T-helper 17 cell (primary cell): ENCODE measurements around the gene CNNM2. TPM values are rescaled to one million over a fixed set of nuclear protein-coding genes. Genes with fewer than 3 reads are reported as not detected.
"Not testable (repeated sequence)": the region's sequence is repeated elsewhere in the genome, so short reads cannot be mapped to it uniquely, and the experiment has no call there.

ENCODE experiments used
- ATAC-seq: fragments of 150-1000 bp; cut with Tn5 transposase; 2 replicates; pipeline ENCODE4 v1.10.0; 2021; ENCODE audit warnings: mild to moderate bottlenecking, moderate library complexity
- DNase-seq, 3 donors: peaks; one replicate each; pipeline versions ENCODE4 v3.0.0 to v3.0.0-alpha.2; 2020 to 2021
- H3K9me3 ChIP-seq: one replicate; pipeline ENCODE4 v1.7.0; 2013; ENCODE audit warnings: low read length, mild to moderate bottlenecking; ENCODE audit not compliant: control insufficient read depth, poor library complexity, severe bottlenecking
- H3K27ac Mint-ChIP-seq: one replicate; pipeline ENCODE4 v1.8.0; 2022; ENCODE audit warnings: mild to moderate bottlenecking, moderate library complexity, mixed read lengths
- H3K27me3 Mint-ChIP-seq: one replicate; pipeline ENCODE4 v1.8.0; 2022; ENCODE audit warnings: mixed read lengths
- H3K36me3 Mint-ChIP-seq: one replicate; pipeline ENCODE4 v1.8.0; 2022; ENCODE audit warnings: low read depth, mixed read lengths
- H3K4me1 Mint-ChIP-seq: one replicate; pipeline ENCODE4 v1.8.0; 2022; ENCODE audit warnings: mild to moderate bottlenecking, mixed read lengths
- H3K4me3 Mint-ChIP-seq: one replicate; pipeline ENCODE4 v1.8.0; 2022; ENCODE audit warnings: mild to moderate bottlenecking, moderate library complexity, mixed read lengths
- total RNA-seq, 4 donors: library from RNA in 2 of 4; stranded (reverse) in 2 of 4; gene quantifications; one replicate each; pipeline ENCODE4 v1.2.3 and lab custom pipeline; 2022 to 2026

Gene CNNM2
- total RNA-seq, 2 donors from 2014 or later: 9.2 to 12.5 TPM

DNA sequence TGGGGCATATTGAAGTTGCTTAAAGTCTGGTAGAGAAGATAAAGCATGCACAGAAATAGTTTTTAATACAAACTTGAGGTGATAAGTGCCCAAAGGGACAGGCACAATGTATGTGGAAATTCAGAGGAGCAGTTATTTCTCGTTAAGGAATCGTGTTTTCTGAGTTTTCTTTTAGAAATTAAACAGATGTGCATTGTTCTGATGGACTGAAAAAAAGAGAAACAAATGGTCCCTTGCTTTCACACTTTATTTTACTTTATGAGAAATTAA is 45.6 kb downstream of the CNNM2 start:
- no peak for ATAC-seq
- no peaks in the 10 kb centered on the region for H3K9me3 ChIP-seq
- Mint-ChIP-seq H3K4me1 (peaks cover 2% of the 10 kb centered on the region), H3K27me3 (no peaks in the 10 kb centered on the region), H3K36me3 (peaks cover 2% of the 10 kb centered on the region), H3K27ac (no peak overlapping the region), H3K4me3 (no peak overlapping the region)
- no peak for DNase-seq

DNA sequence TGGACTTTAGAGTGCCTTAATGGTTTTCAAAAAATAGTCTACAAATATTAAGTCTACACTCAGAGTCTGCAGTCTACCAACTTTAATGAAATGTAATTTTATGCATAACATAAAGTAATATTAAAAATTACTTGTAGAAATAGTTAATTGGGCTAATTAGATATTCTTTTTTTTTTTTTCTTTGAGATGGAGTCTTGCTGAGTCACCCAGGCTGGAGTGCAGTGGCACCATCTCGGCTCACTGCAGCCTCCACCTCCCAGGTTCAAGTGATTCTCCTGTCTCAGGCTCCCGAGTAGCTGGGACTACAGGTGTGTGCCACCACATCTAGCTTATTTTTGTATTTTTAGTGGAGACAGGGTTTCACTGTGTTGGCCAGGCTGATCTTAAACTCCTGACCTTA is 46.0 kb downstream of the CNNM2 start:
- not testable (repeated sequence) for DNase-seq, H3K27ac Mint-ChIP-seq, H3K36me3 Mint-ChIP-seq, ATAC-seq, H3K4me3 Mint-ChIP-seq, H3K9me3 ChIP-seq, H3K4me1 Mint-ChIP-seq, H3K27me3 Mint-ChIP-seq

DNA sequence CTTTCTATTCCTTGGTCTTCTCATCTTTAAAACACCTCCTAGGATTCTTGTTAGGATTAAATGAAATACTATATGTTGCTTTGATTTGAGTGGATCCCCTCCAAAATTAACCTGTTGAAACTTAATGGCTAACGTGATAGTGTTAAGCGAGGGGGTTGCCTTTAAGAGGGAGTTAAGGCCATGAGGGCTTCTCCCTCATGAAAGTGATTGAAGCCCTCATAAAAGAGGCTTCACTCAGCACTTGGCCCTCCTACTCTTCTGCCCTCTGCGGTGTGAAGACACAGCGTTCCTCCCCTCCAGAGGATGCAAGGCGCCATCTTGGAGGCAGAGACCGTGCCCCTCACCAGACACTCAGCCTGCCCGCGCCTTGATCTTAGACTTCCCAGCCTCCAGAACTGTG is 46.6 kb downstream of the CNNM2 start:
- Mint-ChIP-seq H3K27ac (no peak overlapping the region), H3K27me3 (no peaks in the 10 kb centered on the region), H3K4me1 (no peaks in the 10 kb centered on the region), H3K4me3 (no peak overlapping the region), H3K36me3 (peaks cover 2% of the 10 kb centered on the region)
- H3K9me3 ChIP-seq: no peaks in the 10 kb centered on the region
- ATAC-seq (no peak), DNase-seq (no peak)

DNA sequence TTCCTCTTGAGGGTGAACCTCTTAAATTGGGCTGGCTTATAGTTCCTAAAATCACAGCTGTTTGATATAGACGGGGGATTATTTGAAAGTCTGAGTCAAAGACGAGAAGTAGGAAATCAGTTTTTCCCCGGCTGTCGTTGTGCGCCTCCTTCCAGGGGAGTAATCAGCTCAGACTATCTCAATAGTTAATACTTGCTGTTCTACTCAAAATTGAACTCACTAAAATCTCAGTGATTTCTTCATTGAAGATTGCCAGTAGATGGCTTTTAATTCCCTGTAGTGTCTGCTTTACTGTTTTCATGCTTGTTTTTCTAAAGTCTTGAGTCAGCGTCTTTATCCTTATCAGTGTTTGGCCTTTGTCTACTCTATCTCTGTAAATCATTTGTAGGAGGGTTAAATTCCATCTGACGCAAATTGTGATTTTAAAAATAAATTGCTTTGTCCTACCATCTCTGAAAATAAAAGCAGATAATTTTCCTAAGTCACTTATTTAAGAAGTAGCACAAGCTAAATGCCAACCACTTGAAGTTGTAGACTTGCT is 47.3 kb downstream of the CNNM2 start:
- ATAC-seq: no peak
- H3K27ac Mint-ChIP-seq: no peak overlapping the region
- no peaks in the 10 kb centered on the region for H3K9me3 ChIP-seq
- DNase-seq: no peak
- H3K4me1 Mint-ChIP-seq: no peaks in the 10 kb centered on the region
- H3K27me3 Mint-ChIP-seq: no peaks in the 10 kb centered on the region
- peaks cover 2% of the 10 kb centered on the region for H3K36me3 Mint-ChIP-seq
- H3K4me3 Mint-ChIP-seq: no peak overlapping the region

DNA sequence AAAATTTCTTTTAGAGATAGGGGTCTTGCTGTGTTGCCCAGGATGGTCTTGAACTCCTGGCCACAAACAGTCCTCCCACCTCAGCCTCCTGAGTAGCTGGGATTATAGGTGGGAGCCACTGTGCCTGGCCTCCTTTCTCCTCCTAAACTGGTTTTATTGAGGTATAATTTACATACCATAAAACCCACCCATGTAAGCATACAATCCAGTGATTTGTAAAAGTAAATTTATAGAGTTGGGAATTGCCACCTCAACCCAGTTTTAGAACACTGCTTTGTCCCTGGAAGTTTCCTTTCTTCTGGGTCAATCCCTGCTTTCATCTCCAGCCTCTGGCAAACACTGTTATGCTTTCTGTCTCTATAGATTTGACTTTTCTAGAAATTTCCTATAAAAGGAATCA is 49.0 kb downstream of the CNNM2 start:
- H3K4me3 Mint-ChIP-seq: no peak overlapping the region
- no peak overlapping the region for H3K27ac Mint-ChIP-seq

DNA sequence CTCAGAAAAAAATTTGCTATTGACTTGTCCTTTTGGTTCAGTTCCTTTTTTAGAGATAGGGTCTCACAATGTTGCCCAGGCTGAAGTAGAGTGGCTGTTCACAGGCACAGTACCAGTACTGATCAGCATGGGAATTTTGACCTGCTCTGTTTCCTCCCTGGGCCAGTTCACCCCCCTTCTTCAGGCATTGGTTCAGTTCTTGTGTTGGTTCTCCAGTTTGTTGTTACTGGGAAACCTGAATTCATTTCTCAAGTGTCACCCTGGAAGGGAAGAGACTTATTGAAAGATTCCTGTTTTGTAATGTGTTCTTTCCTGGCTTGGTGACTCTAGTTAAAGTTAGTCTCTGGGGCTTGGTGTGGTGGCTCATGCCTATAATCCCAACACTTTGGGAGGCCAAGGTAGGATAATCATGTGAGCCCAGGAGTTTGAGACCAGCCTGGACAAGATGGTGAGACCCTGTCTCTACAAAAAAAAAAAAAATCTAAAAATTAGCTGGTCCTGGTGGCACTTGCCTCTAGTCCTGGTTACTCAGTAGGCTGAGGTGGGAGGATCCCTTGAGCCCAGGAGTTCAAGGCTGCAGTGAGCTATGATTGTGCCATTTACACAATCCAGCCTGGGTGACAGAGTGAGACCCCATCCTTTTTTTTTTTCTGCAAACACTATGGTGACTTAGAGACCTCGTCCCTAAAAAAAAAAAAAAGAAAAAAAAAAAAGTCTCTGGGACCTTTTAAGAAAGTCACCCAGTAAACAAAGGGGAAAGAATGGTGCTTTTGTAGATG is 52.7 kb downstream of the CNNM2 start:
- H3K4me1 Mint-ChIP-seq: peaks cover 16% of the 10 kb centered on the region
- H3K9me3 ChIP-seq: no peaks in the 10 kb centered on the region
- DNase-seq: no peak
- H3K27ac Mint-ChIP-seq: no peak overlapping the region
- no peak overlapping the region for H3K4me3 Mint-ChIP-seq
- no peaks in the 10 kb centered on the region for H3K27me3 Mint-ChIP-seq
- ATAC-seq: no peak
- H3K36me3 Mint-ChIP-seq: peaks cover 4% of the 10 kb centered on the region

More for the DNA sequence above, 49.0 kb downstream of the CNNM2 start:
- no peaks in the 10 kb centered on the region for H3K27me3 Mint-ChIP-seq
- peaks cover 5% of the 10 kb centered on the region for H3K4me1 Mint-ChIP-seq
- H3K36me3 Mint-ChIP-seq: peaks cover 2% of the 10 kb centered on the region
- no peak for DNase-seq
- no peak for ATAC-seq
- no peaks in the 10 kb centered on the region for H3K9me3 ChIP-seq

DNA sequence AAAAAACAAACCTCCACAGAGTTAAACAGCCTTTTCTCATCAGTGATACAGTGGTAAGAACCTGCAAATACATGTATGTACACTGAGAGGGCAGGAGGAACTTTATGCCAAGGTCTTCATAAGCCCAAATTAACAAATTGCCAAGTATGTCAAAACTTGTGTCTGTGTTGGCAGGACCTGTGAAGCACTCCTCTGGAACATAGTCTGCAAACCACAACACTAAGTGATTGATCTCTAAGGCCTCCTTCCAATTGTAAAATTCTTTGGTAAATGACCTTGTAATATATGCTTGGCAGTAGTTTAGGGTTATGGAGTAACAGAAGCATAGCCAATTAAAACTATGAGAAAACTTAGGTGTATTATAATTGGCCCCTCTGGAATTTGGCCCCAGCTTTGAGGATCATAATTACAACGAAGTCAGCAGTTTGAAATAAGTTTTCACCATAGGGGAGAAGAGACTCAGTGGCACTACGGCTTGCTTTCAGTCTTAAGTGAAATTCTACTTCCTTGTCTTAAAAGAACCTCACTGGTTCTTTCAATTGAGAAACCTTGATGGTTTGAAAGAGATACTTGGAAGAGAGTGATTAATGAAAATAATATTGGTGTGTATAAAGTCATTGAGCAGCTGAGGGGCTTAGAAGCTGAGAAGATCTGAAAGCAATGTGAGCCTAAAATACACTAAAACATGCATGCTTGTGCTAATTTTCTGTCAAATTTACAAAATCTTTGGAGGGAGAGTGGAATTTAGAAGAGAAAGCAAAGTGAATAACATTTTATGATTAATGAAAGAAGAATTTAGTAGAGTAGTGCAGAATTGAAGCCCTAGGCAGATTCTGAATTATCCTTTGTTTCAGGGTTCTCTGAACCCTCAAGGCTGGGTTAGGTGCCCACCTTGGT is 57.6 kb downstream of the CNNM2 start:
- no peak for ATAC-seq

DNA sequence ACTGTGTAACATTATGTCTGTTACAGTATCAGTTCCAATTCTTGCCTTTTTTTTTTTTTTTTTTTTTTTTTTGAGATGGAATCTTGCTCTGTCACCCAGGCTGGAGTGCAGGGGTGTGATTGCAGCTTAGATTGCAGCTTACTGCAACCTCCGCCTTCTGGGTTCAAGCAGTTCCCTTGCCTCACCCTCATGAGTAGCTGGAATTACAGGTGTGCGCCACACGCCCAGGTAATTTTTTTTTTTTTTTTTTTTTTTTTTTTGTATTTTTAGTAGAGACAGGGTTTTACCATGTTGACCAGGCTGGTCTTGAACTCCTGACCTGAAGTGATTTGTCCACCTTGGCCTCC is 58.3 kb downstream of the CNNM2 start:
- ATAC-seq, H3K36me3 Mint-ChIP-seq, H3K27ac Mint-ChIP-seq, H3K4me3 Mint-ChIP-seq, H3K27me3 Mint-ChIP-seq, DNase-seq, H3K9me3 ChIP-seq: not testable (repeated sequence)
- H3K4me1 Mint-ChIP-seq: peaks cover 21% of the 10 kb centered on the region

More for the DNA sequence above, 57.6 kb downstream of the CNNM2 start:
- Mint-ChIP-seq H3K36me3 (peaks cover 9% of the 10 kb centered on the region), H3K27me3 (no peaks in the 10 kb centered on the region), H3K4me1 (peaks cover 21% of the 10 kb centered on the region), H3K27ac (no peak overlapping the region), H3K4me3 (no peak overlapping the region)
- H3K9me3 ChIP-seq: no peaks in the 10 kb centered on the region
- DNase-seq: no peak

DNA sequence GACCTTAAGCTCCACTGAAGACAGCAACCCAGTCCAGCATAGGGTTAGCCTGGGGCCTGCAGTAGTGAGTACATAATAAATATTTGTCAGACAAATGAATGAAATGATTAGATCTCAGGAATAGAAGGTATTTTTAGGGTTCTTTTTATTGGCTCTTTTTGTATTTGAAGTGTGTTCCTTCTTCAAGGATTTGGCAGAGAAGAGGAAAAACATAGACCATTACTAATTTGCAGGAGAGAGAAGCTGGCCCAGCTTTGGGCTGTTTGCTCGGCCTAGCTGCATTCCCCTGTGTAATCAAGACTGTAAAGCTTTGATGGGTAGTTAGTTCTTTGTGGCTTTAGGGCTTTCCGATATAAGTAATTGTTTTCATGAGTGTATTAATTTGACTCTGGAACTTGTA is 64.2 kb downstream of the CNNM2 start:
- DNase-seq (no peak), ATAC-seq (no peak)
- Mint-ChIP-seq H3K4me1 (peaks cover 4% of the 10 kb centered on the region), H3K4me3 (no peak overlapping the region), H3K27ac (no peak overlapping the region), H3K36me3 (peaks cover 5% of the 10 kb centered on the region), H3K27me3 (no peaks in the 10 kb centered on the region)
- H3K9me3 ChIP-seq: no peaks in the 10 kb centered on the region

DNA sequence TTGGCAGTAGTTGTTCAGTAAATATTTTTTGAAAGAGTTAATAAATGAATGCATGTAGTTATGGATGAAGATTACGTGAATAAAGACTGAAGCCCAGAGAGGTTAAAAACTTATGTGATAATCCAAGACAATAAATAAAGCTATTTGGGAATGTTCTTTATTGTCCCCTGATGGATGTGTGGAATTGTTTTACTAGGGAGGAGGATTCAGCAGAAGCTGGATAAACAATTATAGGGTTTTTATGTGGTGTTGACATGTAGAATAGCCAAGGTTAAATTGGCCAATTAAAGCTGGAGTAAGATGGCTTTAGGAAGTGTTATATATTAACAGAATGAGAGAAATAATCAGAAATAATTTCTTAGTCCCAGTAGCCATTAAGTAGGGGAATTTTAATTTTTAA is 66.0 kb downstream of the CNNM2 start:
- no peak for DNase-seq
- H3K4me3 Mint-ChIP-seq: no peak overlapping the region
- no peaks in the 10 kb centered on the region for H3K27me3 Mint-ChIP-seq
- ATAC-seq: no peak
- peaks cover 3% of the 10 kb centered on the region for H3K36me3 Mint-ChIP-seq
- H3K4me1 Mint-ChIP-seq: peaks cover 2% of the 10 kb centered on the region
- H3K9me3 ChIP-seq: no peaks in the 10 kb centered on the region
- H3K27ac Mint-ChIP-seq: peak overlapping the region; percentile 9

DNA sequence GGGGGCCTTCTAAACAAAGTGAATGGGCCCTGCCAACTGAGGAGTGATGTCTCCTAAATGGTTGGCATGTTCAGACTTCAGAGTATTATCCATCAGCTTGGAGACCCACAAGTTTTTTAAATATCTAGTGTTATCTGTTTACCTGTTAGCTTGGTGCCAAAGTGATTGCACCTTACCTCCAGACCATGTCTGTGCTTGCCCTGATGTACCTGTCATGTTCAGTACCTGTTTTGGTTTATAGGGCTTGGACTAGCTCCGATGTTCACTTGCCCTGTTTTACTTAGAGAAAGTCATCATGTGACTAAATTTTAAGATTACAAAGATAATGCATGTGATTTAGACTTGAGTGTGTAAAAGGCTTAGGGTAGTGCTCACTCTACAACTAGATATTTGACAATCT is 67.7 kb downstream of the CNNM2 start:
- Mint-ChIP-seq H3K27me3 (no peaks in the 10 kb centered on the region), H3K4me3 (no peak overlapping the region), H3K4me1 (peaks cover 6% of the 10 kb centered on the region), H3K36me3 (no peaks in the 10 kb centered on the region), H3K27ac (no peak overlapping the region)
- ATAC-seq (no peak), DNase-seq (no peak)
- no peaks in the 10 kb centered on the region for H3K9me3 ChIP-seq

DNA sequence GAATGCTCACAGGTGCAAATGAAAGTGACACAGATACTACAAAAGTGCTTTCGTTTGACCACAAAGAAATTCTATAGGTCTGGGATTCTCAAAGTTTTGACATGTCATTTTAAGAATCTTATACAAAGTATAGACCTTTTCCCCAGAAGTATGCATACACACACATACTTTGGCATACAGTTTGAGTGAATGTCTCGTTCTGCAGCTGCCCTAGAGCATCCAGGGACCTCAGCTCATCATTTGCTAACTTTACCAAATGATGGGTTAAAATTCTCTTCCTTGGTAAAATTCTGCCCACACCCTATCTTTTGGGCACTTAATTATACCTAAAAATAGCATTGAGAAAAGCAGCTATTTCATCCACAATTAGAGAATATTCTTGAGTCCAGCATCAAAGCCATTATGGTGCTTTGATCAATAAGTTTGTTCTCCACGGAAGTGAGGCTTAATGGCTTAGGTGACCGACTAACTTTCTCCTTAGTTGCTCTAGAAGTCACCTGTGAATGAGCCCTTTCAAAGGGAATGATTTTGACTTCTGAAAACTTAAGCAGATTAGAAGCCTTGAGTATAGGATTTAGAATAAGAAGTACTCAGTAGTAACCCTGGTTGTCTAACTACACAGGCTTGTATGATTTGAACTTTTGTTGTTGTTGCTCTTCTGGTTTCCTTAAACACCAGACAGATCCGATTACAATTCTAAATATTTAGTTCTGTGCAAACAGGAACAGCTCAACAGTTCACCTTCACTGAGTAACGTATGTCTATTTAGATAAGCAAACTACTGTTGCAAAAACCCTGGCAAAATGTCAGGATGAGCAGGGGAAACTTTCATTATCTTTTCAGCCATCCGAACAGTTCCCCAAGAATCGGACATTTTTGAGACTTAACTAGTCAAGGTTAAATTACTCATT is 70.6 kb downstream of the CNNM2 start:
- Mint-ChIP-seq H3K27me3 (no peaks in the 10 kb centered on the region), H3K36me3 (no peaks in the 10 kb centered on the region), H3K4me1 (peaks cover 7% of the 10 kb centered on the region), H3K4me3 (no peak overlapping the region), H3K27ac (no peak overlapping the region)
- DNase-seq (no peak), ATAC-seq (no peak)
- no peaks in the 10 kb centered on the region for H3K9me3 ChIP-seq
